Fibroblast of pulmonary artery (primary cell): ENCODE measurements around the gene SLC35F1.

Source experiments
- DNase-seq: peaks from one replicate; pipeline ENCODE4 v3.0.0-alpha.2; 2010; ENCODE audit warnings: low read depth
- H3K4me3 ChIP-seq: replicated peaks from 2 replicates; pipeline ENCODE4 v1.5.1; 2011; ENCODE audit warnings: low read depth, mild to moderate bottlenecking, control low read depth, low read length, moderate library complexity
- CTCF ChIP-seq: IDR thresholded peaks from 2 replicates; pipeline ENCODE4 v1.5.1; 2011; ENCODE audit warnings: mild to moderate bottlenecking, control low read depth, low read length, inconsistent platforms; ENCODE audit errors: missing control alignments

Gene SLC35F1

GRCh38 chr6:118054082-118054481 lies 147.0 kb downstream of the SLC35F1 start:
- no peak for DNase-seq
- no peak overlapping the region for H3K4me3 ChIP-seq
- no peak for TF ChIP-seq CTCF

DNA sequence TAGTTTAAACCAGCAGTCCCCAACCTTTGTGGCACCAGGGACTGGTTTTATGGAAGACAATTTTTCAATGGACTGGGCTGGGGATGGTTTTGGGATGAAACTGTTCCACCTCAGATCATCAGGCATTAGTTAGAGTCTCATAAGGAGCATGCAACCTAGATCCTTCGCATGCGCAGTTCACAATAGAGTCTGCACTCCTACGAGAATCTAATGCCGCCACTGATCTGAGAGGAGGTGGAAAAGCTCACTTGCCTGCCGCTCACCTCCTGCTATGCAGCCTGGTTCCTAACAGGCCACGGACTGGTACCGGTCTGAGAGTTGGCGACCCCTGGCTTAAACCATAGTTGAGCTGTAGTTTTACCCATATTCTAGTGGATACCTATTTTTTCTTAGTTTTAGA lies 154.6 kb downstream of the SLC35F1 start:
- H3K4me3 ChIP-seq: no peak overlapping the region
- no peak for DNase-seq
- TF ChIP-seq CTCF: no peak

GRCh38 chr6:118080547-118080946 lies 173.5 kb downstream of the SLC35F1 start:
- DNase-seq: no peak
- no peak overlapping the region for H3K4me3 ChIP-seq
- TF ChIP-seq CTCF: no peak

GRCh38 chr6:118083711-118084110 lies 176.6 kb downstream of the SLC35F1 start:
- no peak for DNase-seq
- TF ChIP-seq CTCF: no peak
- no peak overlapping the region for H3K4me3 ChIP-seq

- no peak for TF ChIP-seq CTCF
- no peak for DNase-seq
- no peak overlapping the region for H3K4me3 ChIP-seq
Measured at GRCh38 chr6:118085665-118086064, 178.6 kb downstream of the SLC35F1 start.

DNA sequence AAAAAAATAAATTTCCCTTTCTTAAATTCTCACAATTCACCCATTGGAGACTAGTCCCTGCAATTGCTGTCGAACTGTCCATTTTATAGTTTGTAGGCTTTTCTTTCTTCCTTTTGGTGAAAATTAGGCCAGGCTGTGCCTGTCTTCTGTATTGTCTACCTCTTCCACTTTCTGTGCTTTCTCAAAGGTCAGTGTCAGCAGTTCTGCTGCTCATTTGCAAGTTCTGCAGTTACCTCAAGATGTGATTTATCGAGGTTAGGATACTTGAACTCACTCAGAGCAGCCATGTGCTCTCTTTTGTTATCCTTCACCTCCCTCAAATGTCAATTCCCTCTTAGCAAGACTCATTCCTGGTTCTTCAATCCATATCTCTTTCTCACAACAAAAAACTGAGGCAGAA lies 179.1 kb downstream of the SLC35F1 start:
- DNase-seq: no peak
- TF ChIP-seq CTCF: no peak
- H3K4me3 ChIP-seq: no peak overlapping the region

GRCh38 chr6:118092086-118092485 lies 185.0 kb downstream of the SLC35F1 start:
- no peak for TF ChIP-seq CTCF
- no peak overlapping the region for H3K4me3 ChIP-seq
- DNase-seq: no peak
